DND-41 (cell line): Measurements from ENCODE around the gene NDUFS5.

Source experiments
- ATAC-seq: fragments of 200-7000 bp; cut with Tn5 transposase; 3 replicates; pipeline ENCODE4 v1.9.1; 2021; ENCODE audit warnings: low read depth; ENCODE audit not compliant: insufficient read depth
- DNase-seq: peaks from one replicate; pipeline ENCODE4 v3.0.0-alpha.2; 2020
- H2AFZ ChIP-seq: 2 replicates; pipeline ENCODE4 v1.6.0; 2012; ENCODE audit warnings: low read depth, low read length
- H3K27ac ChIP-seq: 2 replicates; pipeline ENCODE4 v1.5.1; 2012; ENCODE audit warnings: low read length, inconsistent platforms
- H3K27me3 ChIP-seq: fragments of 200-600 bp; sonication (generic); 2 replicates; pipeline ENCODE4 v1.6.0; 2012; ENCODE audit warnings: low read length, mild to moderate bottlenecking, inconsistent platforms; ENCODE audit not compliant: insufficient read depth, poor library complexity
- H3K36me3 ChIP-seq: 2 replicates; pipeline ENCODE4 v1.5.1; 2012; ENCODE audit warnings: low read length, inconsistent platforms; ENCODE audit not compliant: insufficient read depth
- H3K4me1 ChIP-seq: 2 replicates; pipeline ENCODE4 v1.5.1; 2012; ENCODE audit warnings: mild to moderate bottlenecking, low read length; ENCODE audit not compliant: insufficient read depth
- H3K4me2 ChIP-seq: 2 replicates; pipeline ENCODE4 v1.6.0; 2012; ENCODE audit warnings: mild to moderate bottlenecking, moderate library complexity, low read length, inconsistent platforms; ENCODE audit not compliant: insufficient read depth
- H3K4me3 ChIP-seq, 2 experiments: fragments of 200-600 bp in 1 of 2; shearing (Covaris generic) in 1 of 2; 2 replicates each; pipeline ENCODE4 v1.5.1; 2012 to 2016; ENCODE audit warnings: inconsistent platforms in 2 of 2, low read length in 2 of 2, mild to moderate bottlenecking in 2 of 2, low read depth in 1 of 2, moderate library complexity in 1 of 2
- H3K79me2 ChIP-seq: 2 replicates; pipeline ENCODE4 v1.6.0; 2012; ENCODE audit warnings: low read length, inconsistent platforms; ENCODE audit not compliant: insufficient read depth
- H3K9ac ChIP-seq: 2 replicates; pipeline ENCODE4 v1.6.0; 2012; ENCODE audit warnings: low read depth, mild to moderate bottlenecking, inconsistent platforms, low read length, moderate library complexity
- H3K9me3 ChIP-seq: 2 replicates; pipeline ENCODE4 v1.5.1; 2012; ENCODE audit warnings: low read length, moderate library complexity, mild to moderate bottlenecking, inconsistent platforms; ENCODE audit not compliant: insufficient read depth, severe bottlenecking
- H4K20me1 ChIP-seq: 2 replicates; pipeline ENCODE4 v1.6.0; 2012; ENCODE audit warnings: low read length; ENCODE audit not compliant: insufficient read depth
- CTCF ChIP-seq: IDR thresholded peaks from 2 replicates; pipeline ENCODE4 v1.5.1; 2012; ENCODE audit warnings: borderline replicate concordance, low read length, moderate library complexity, mild to moderate bottlenecking; ENCODE audit not compliant: poor library complexity, severe bottlenecking; ENCODE audit errors: extremely low read depth
- EZH2 ChIP-seq: IDR thresholded peaks from 3 replicates; pipeline ENCODE4 v1.6.1; 2012; ENCODE audit warnings: borderline replicate concordance, low read depth, mild to moderate bottlenecking, moderate library complexity, low read length, inconsistent platforms; ENCODE audit not compliant: severe bottlenecking

The NDUFS5 gene

DNA sequence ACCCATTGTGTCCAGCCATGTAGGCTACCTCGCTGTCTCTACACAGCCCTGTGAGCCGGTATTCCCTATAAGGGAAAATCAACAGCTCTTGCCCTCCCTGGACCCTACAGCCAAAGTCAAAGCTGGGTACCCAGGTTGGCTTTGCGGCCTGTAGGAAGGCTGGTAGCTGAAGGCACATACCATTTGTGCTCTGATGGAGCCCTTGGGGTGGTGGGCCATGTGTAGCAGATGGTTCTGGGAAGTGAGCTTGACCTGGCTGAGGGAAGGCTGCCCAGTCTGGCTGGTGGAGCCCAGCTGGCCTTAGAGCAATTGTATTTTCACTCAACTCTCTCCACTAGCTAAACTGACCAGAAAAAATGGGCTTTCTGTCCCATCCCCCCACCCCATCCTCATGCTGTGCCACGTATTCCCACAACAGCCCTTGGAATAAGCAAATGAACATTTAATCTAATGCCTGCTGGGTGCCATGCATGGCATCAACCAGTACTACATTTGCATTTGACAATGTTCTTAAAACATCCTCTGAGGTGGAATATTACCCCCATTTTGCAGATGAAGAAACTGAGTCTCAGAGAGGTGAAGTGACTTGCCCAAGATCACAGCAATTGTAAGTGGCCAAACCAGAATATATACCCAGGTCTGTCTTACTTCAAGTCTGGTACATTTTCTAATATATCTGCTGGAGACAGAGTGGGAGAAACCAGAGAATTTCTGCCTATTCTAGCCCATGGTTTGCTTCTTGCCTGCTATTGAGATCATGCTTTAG lies 56.8 kb downstream of the NDUFS5 start:
- peaks cover 22% of the 10 kb centered on the region for H3K27me3 ChIP-seq
- no peaks in the 10 kb centered on the region for H3K9me3 ChIP-seq
- TF ChIP-seq CTCF: no peak
- no peak for TF ChIP-seq EZH2
- ATAC-seq (no peak), DNase-seq (no peak)
- no peak overlapping the region for H3K9ac ChIP-seq
- no peak overlapping the region for H3K4me2 ChIP-seq
- no peaks in the 10 kb centered on the region for H3K79me2 ChIP-seq
- H3K4me3 ChIP-seq: no peak overlapping the region
- H3K36me3 ChIP-seq: no peaks in the 10 kb centered on the region
- no peak overlapping the region for H2AFZ ChIP-seq
- H3K27ac ChIP-seq: no peak overlapping the region
- no peaks in the 10 kb centered on the region for H3K4me1 ChIP-seq
- no peaks in the 10 kb centered on the region for H4K20me1 ChIP-seq

- Histone ChIP-seq H3K27ac (no peak overlapping the region), H3K79me2 (no peaks in the 10 kb centered on the region), H4K20me1 (no peaks in the 10 kb centered on the region), H3K4me2 (no peak overlapping the region), H3K4me1 (no peaks in the 10 kb centered on the region), H3K9me3 (no peaks in the 10 kb centered on the region), H3K9ac (no peak overlapping the region), H3K27me3 (peaks cover 22% of the 10 kb centered on the region), H2AFZ (no peak overlapping the region), H3K4me3 (no peak overlapping the region), H3K36me3 (no peaks in the 10 kb centered on the region)
- TF ChIP-seq CTCF: no peak
- no peak for TF ChIP-seq EZH2
- ATAC-seq: no peak
- no peak for DNase-seq
These were observed 58.0 kb downstream of the NDUFS5 start for GRCh38 chr1:39084191-39084590.
